Thoracic aorta (tissue), 2 donors: ENCODE data around the gene MITF. TPM values are rescaled to one million over a fixed set of nuclear protein-coding genes. Genes with fewer than 3 reads are reported as not detected.
A peak's percentile ranks its signal among the peaks of the same experiment; 100 is the strongest.

ENCODE experiments used
- ATAC-seq: fragments of 150-250 bp; one replicate; pipeline ENCODE4 v1.8.0; 2017; ENCODE audit warnings: low read depth; ENCODE audit not compliant: insufficient number of reproducible peaks, low FRiP score
- DNase-seq: peaks from one replicate; pipeline ENCODE4 v3.0.0-alpha.2; 2020; ENCODE audit warnings: low spot score
- H3K27ac ChIP-seq, 2 donors: fragments of 200-600 bp; sonication (generic); 1 replicate in 1 of 2; 2 replicates in 1 of 2; pipeline ENCODE4 v1.5.1; 2016; ENCODE audit warnings: mild to moderate bottlenecking in 2 of 2, moderate library complexity in 2 of 2
- H3K27me3 ChIP-seq: fragments of 200-600 bp; sonication (generic); replicated peaks from 2 replicates; pipeline ENCODE4 v1.6.0; 2016; ENCODE audit warnings: mild to moderate bottlenecking; ENCODE audit not compliant: insufficient read depth
- H3K36me3 ChIP-seq: fragments of 200-600 bp; sonication (generic); one replicate; pipeline ENCODE4 v1.5.1; 2016
- H3K4me1 ChIP-seq, 2 donors: fragments of 200-600 bp; sonication (generic); 1 replicate in 1 of 2; 2 replicates in 1 of 2; pipeline versions ENCODE4 v1.5.1 to v1.6.0; 2016; ENCODE audit warnings: low read depth in 2 of 2, mild to moderate bottlenecking in 1 of 2; ENCODE audit not compliant: control insufficient read depth in 1 of 2
- H3K4me3 ChIP-seq: fragments of 200-600 bp; sonication (generic); 2 replicates; pipeline ENCODE4 v1.5.1; 2016; ENCODE audit warnings: mild to moderate bottlenecking
- H3K9me3 ChIP-seq: fragments of 200-600 bp; sonication (generic); 2 replicates; pipeline ENCODE4 v1.5.1; 2016
- CTCF ChIP-seq: fragments of 200-600 bp; sonication (generic); IDR thresholded peaks from one replicate; pipeline ENCODE4 v1.5.1; 2019; ENCODE audit warnings: antibody characterized with exemption
- total RNA-seq, 2 donors: library from RNA; depleted of rRNA; stranded (reverse); fragments of >200 nt; gene quantifications; one replicate each; pipeline versions ENCODE4 v1.1.0 to v1.2.3, GENCODE V29; 2016

Gene MITF
- total RNA-seq, 2 donors from 2014 or later = 12.3 to 12.7 TPM

- H3K9me3 ChIP-seq = no peaks in the 10 kb centered on the region
- H3K4me3 ChIP-seq = peak overlapping the region; percentile 53
- no peak for TF ChIP-seq CTCF
- DNase-seq (no peak), ATAC-seq (peak; percentile 24)
- H3K27ac ChIP-seq = peak overlapping the region; percentile 94 to 96
- H3K36me3 ChIP-seq = no peaks in the 10 kb centered on the region
- H3K27me3 ChIP-seq = no peaks in the 10 kb centered on the region
- peaks cover 9 to 30% of the 10 kb centered on the region in 2 donors for H3K4me1 ChIP-seq
These were observed 259.5 kb downstream of the MITF start for GRCh38 chr3:69998759-69999139.

- Histone ChIP-seq H3K9me3 (no peaks in the 10 kb centered on the region), H3K27ac (peak within 1 kb of the TSS; percentile 94 to 96), H3K36me3 (no peaks in the 10 kb centered on the region), H3K4me3 (peak within 1 kb of the TSS; percentile 53), H3K4me1 (peaks cover 9 to 30% of the 10 kb centered on the region in 2 donors), H3K27me3 (no peaks in the 10 kb centered on the region)
- ATAC-seq (peak; percentile 88), DNase-seq (no peak)
- no peak for TF ChIP-seq CTCF
These were observed 260.1 kb downstream of the MITF start, which contains the start of gene SAMMSON for GRCh38 chr3:69999140-70000027. SAMMSON (plus strand) TSS chr3:69999733.

GRCh38 chr3:70000028-70000410, 260.8 kb downstream of the MITF start:
- TF ChIP-seq CTCF = no peak
- H3K4me3 ChIP-seq = no peak overlapping the region
- no peak for DNase-seq
- H3K36me3 ChIP-seq = no peaks in the 10 kb centered on the region
- H3K27ac ChIP-seq = peak overlapping the region; percentile 94 to 96
- H3K4me1 ChIP-seq = peaks cover 9 to 30% of the 10 kb centered on the region in 2 donors
- no peaks in the 10 kb centered on the region for H3K27me3 ChIP-seq
- H3K9me3 ChIP-seq = no peaks in the 10 kb centered on the region
- no peak for ATAC-seq

- Histone ChIP-seq H3K36me3 (no peaks in the 10 kb centered on the region), H3K27me3 (no peaks in the 10 kb centered on the region), H3K9me3 (no peaks in the 10 kb centered on the region), H3K4me1 (peaks cover 9 to 30% of the 10 kb centered on the region in 2 donors), H3K4me3 (no peak overlapping the region), H3K27ac (peak overlapping the region in 1 of 2 donors; percentile 5)
- no peak for TF ChIP-seq CTCF
- ATAC-seq = no peak
- DNase-seq = no peak
These were observed 261.4 kb downstream of the MITF start for GRCh38 chr3:70000563-70001081.

- Histone ChIP-seq H3K36me3 (no peaks in the 10 kb centered on the region), H3K4me3 (no peak overlapping the region), H3K4me1 (peaks cover 4 to 19% of the 10 kb centered on the region in 2 donors), H3K27ac (no peak overlapping the region), H3K27me3 (no peaks in the 10 kb centered on the region), H3K9me3 (no peaks in the 10 kb centered on the region)
- DNase-seq (no peak), ATAC-seq (no peak)
- no peak for TF ChIP-seq CTCF
These were observed 263.9 kb downstream of the MITF start for GRCh38 chr3:70003119-70003518.
